GM12878 (cell line): ENCODE results near the gene RB1. TPM values are rescaled to one million over a fixed set of nuclear protein-coding genes. Genes with fewer than 3 reads are reported as not detected.

ENCODE experiments used
- ATAC-seq: fragments of 200-7000 bp; cut with Tn5 transposase; 3 replicates; pipeline ENCODE4 v1.9.1; 2020; ENCODE audit warnings: mild to moderate bottlenecking, moderate library complexity
- BruUV-seq: library from RNA; stranded (reverse); fragments of 400-500 nt; replicated peaks from 2 replicates; lab custom pipeline; 2021; lab: Mats Ljungman, UMichigan
- CTCF ChIA-PET: fragments of 300-600 bp; sonication (Branson Sonifier 250); formaldehyde crosslinking; extraction: SDS; loops from one replicate; lab custom pipeline; 2021; ENCODE audit warnings: inconsistent platforms; lab: Yijun Ruan, JAX
- POLR2A ChIA-PET: fragments of 350-600 bp; formaldehyde crosslinking; extraction: SDS; loops from one replicate; lab custom pipeline; 2021; ENCODE audit warnings: inconsistent platforms; lab: Charles Lee
- RAD21 ChIA-PET: fragments of 300-600 bp; sonication (Branson Sonifier 250); formaldehyde crosslinking; loops from one replicate; lab custom pipeline; 2023; ENCODE audit warnings: antibody characterized with exemption; ENCODE audit not compliant: unreplicated experiment; lab: Charles Lee
- SMC1A ChIA-PET: fragments of 300-600 bp; sonication (Branson Sonifier 250); formaldehyde crosslinking; loops from one replicate; lab custom pipeline; 2023; ENCODE audit not compliant: unreplicated experiment, uncharacterized antibody; lab: Charles Lee
- DNase-seq: peaks from one replicate; pipeline ENCODE4 v3.0.0-alpha.2; 2011; ENCODE audit warnings: low read depth, low spot score
- FAIRE-seq: peaks from 3 replicates; lab custom pipeline; 2011; peaks lifted over from hg19 to GRCh38; lab: Jason Lieb, UNC
- H2AFZ ChIP-seq: 2 replicates; pipeline ENCODE4 v1.6.0; 2011; ENCODE audit warnings: low read depth, low read length, control low read depth; ENCODE audit not compliant: control insufficient read depth
- H3K27ac ChIP-seq: 2 replicates; pipeline ENCODE4 v1.5.1; 2011; ENCODE audit warnings: control low read depth; ENCODE audit not compliant: control insufficient read depth, insufficient read depth
- H3K27me3 ChIP-seq, 2 experiments: replicated peaks in 1 of 2; 2 replicates each; pipeline versions ENCODE4 v1.6.0 to v1.6.1; 2011; ENCODE audit warnings: low read length in 1 of 2; ENCODE audit not compliant: control insufficient read depth in 2 of 2, insufficient read depth in 2 of 2
- H3K36me3 ChIP-seq, 2 experiments: 2 replicates each; pipeline ENCODE4 v1.5.1; 2011; ENCODE audit warnings: low read length in 1 of 2; ENCODE audit not compliant: control insufficient read depth in 2 of 2, insufficient read depth in 2 of 2
- H3K4me1 ChIP-seq: 2 replicates; pipeline ENCODE4 v1.6.1; 2011; ENCODE audit warnings: mild to moderate bottlenecking, low read length, moderate library complexity, mixed read lengths; ENCODE audit not compliant: control insufficient read depth, insufficient read depth
- H3K4me2 ChIP-seq: 2 replicates; pipeline ENCODE4 v1.6.0; 2011; ENCODE audit warnings: control low read depth; ENCODE audit not compliant: control insufficient read depth, insufficient read depth
- H3K4me3 ChIP-seq: fragments of 200-600 bp; sonication (generic); 2 replicates; pipeline ENCODE4 v1.5.1; 2016
- H3K79me2 ChIP-seq: 2 replicates; pipeline ENCODE4 v1.6.0; 2011; ENCODE audit warnings: low read length; ENCODE audit not compliant: control insufficient read depth, insufficient read depth
- H3K9ac ChIP-seq: 2 replicates; pipeline ENCODE4 v1.8.0; 2011; ENCODE audit warnings: low read length, control low read depth, mixed read lengths; ENCODE audit not compliant: control insufficient read depth, insufficient read depth
- H3K9me3 ChIP-seq: replicated peaks from 3 replicates; pipeline ENCODE4 v1.5.1; 2011; ENCODE audit warnings: mild to moderate bottlenecking, low read length; ENCODE audit not compliant: control insufficient read depth, insufficient read depth
- H4K20me1 ChIP-seq: 2 replicates; pipeline ENCODE4 v1.6.0; 2011; ENCODE audit not compliant: control insufficient read depth, insufficient read depth
- BCL3 ChIP-seq: IDR thresholded peaks from 2 replicates; pipeline ENCODE4 v1.6.1; 2011; ENCODE audit warnings: borderline replicate concordance, low read depth, mild to moderate bottlenecking, moderate library complexity, low read length; ENCODE audit not compliant: insufficient read depth, poor library complexity, severe bottlenecking
- CBFB ChIP-seq: IDR thresholded peaks from 2 replicates; pipeline ENCODE4 v1.6.1; 2016; ENCODE audit warnings: antibody characterized with exemption, low read depth
- CTCF ChIP-seq, 3 experiments: IDR thresholded peaks in 2 of 3; conservative IDR thresholded peaks in 1 of 3; 2 replicates each; pipeline ENCODE4 v1.5.1; 2011; ENCODE audit warnings: low read depth in 3 of 3, low read length in 3 of 3, mild to moderate bottlenecking in 3 of 3, control low read depth in 2 of 3, moderate library complexity in 2 of 3, inconsistent platforms in 1 of 3, mixed read lengths in 1 of 3; ENCODE audit not compliant: control insufficient read depth in 2 of 3, insufficient read depth in 1 of 3; ENCODE audit errors: extremely low read depth in 1 of 3
- LARP7 ChIP-seq: fragments of 450-650 bp; IDR thresholded peaks from 2 replicates; pipeline ENCODE4 v1.6.1; 2017; ENCODE audit warnings: mild to moderate bottlenecking
- MTA3 ChIP-seq: IDR thresholded peaks from 2 replicates; pipeline ENCODE4 v1.6.1; 2012; ENCODE audit warnings: low read length, inconsistent platforms, borderline replicate concordance
- MYB ChIP-seq: fragments of 150-350 bp; IDR thresholded peaks from 2 replicates; pipeline ENCODE4 v1.6.1; 2014; ENCODE audit warnings: mild to moderate bottlenecking, low read depth, low read length, borderline replicate concordance
- MYC ChIP-seq: IDR thresholded peaks from 2 replicates; pipeline ENCODE4 v1.6.1; 2011; ENCODE audit warnings: mild to moderate bottlenecking, low read length, moderate library complexity, inconsistent platforms; ENCODE audit not compliant: insufficient read depth, insufficient replicate concordance, insufficient read length, severe bottlenecking
- POLR2AphosphoS2 ChIP-seq: IDR thresholded peaks from 2 replicates; pipeline ENCODE4 v1.6.1; 2011; ENCODE audit warnings: low read depth, mild to moderate bottlenecking, low read length, improper control_type of control experiment, moderate library complexity
- SUPT20H ChIP-seq: IDR thresholded peaks from 2 replicates; pipeline ENCODE4 v1.6.1; 2011; ENCODE audit warnings: low read depth, mild to moderate bottlenecking, low read length, moderate library complexity, borderline replicate concordance; ENCODE audit not compliant: control insufficient read depth
- TCF3 ChIP-seq: IDR thresholded peaks from 2 replicates; pipeline ENCODE4 v1.6.1; 2012; ENCODE audit warnings: low read depth, mild to moderate bottlenecking, low read length, borderline replicate concordance; ENCODE audit not compliant: insufficient read depth
- ZNF274 ChIP-seq: IDR thresholded peaks from one replicate; pipeline ENCODE4 v1.8.0; 2011; ENCODE audit not compliant: insufficient read length, insufficient read depth
- WGBS: methylation state at CpG from one replicate; pipeline ENCODE4 v1.1.6; 2016; ENCODE audit warnings: low lambda C conversion rate; ENCODE audit not compliant: insufficient replicate concordance, insufficient coverage; ENCODE audit errors: missing lambda C conversion rate; 5-methylcytosine and 5-hydroxymethylcytosine counted together
- in situ Hi-C: fragments of 300-500 bp; cut with MboI; formaldehyde crosslinking; loops from 9 replicates; pipeline ENCODE4 v1.14.3; 2018; ENCODE audit warnings: mixed read lengths
- intact Hi-C: fragments of 100-400 bp; cut with micrococcal nuclease; formaldehyde crosslinking; loops from one replicate; pipeline ENCODE4 v1.14.2; 2022; ENCODE audit not compliant: unreplicated experiment
- polyA plus RNA-seq, 11 experiments: library from polyadenylated mRNA; depleted of rRNA in 4 of 11; unstranded in 6 of 11; stranded (reverse) in 5 of 11; fragments of >200 nt; fragmentation: Nextera tagmentation in 4 of 11; fragmentation: Illumina TruSeq in 1 of 11; extraction: Ambion mirVana in 4 of 11; extraction: Trizol in 1 of 11; gene quantifications; 1 replicate in 1 of 11; 2 replicates in 10 of 11; pipeline versions ENCODE4 v1.2.1 to v1.2.3, GENCODE V29; 2011 to 2016; ENCODE audit warnings: inconsistent platforms in 2 of 11, missing spikeins in 2 of 11, low read depth in 1 of 11
- total RNA-seq, 4 experiments: library from RNA; depleted of rRNA in 3 of 4; stranded (reverse); fragments of >200 nt in 3 of 4; fragmentation: Illumina TruSeq in 1 of 4; extraction: Trizol in 1 of 4; gene quantifications; 2 replicates each; pipeline versions ENCODE4 v1.2.1 to v1.2.3, GENCODE V29; 2013 to 2021
- TF ChIP-seq, protein P1 (sequence below): fragments of 450-650 bp; formaldehyde crosslinking; IDR thresholded peaks from 2 replicates; pipeline ENCODE4 v1.4.0; 2022; ENCODE audit warnings: mild to moderate bottlenecking, moderate library complexity

RB1 gene
- total and polyA plus RNA-seq, 10 of the 15 experiments (the other 5 are each of a cell fraction or from before 2014, with no cell fraction given) = 2.8 to 45.0 (median 8.3) TPM

DNA sequence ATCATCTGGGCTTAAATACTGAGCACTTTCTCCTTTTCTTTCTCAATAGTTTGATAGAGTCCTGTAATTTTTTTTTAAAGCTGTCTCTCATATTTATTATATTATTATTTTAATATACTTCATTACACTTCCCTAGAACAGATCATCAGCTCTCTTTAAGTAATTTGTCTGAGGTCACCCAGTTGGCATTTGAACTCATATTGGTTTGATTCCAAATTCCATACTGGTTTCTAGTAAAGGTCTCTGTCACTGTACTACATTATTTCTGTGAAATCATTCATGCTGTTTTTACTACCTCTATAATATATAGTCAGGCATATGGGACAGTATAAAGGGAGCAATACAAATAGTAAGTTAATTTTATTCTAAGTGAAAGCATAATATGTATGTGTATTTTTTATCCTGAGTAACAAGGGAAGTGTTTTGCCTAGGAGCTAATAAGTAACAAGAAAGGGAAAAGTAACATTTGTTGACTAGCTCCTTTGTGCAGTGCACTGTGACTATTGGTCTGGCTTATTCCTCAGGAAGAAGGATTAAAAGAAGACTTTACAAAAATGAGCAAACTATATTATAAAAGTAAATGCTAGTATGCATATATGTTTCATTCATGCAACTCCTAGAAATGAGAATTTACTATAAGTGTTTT, 95.0 kb downstream of the RB1 start (continued):
- TF ChIP-seq MYB = no peak
- no peak for TF ChIP-seq LARP7
- TF ChIP-seq ZNF274 = no peak
- TF ChIP-seq MYC = no peak
- TF ChIP-seq SUPT20H = no peak
- TF ChIP-seq BCL3 = no peak
- no peak for TF ChIP-seq POLR2AphosphoS2
- no peak for TF ChIP-seq CBFB

DNA sequence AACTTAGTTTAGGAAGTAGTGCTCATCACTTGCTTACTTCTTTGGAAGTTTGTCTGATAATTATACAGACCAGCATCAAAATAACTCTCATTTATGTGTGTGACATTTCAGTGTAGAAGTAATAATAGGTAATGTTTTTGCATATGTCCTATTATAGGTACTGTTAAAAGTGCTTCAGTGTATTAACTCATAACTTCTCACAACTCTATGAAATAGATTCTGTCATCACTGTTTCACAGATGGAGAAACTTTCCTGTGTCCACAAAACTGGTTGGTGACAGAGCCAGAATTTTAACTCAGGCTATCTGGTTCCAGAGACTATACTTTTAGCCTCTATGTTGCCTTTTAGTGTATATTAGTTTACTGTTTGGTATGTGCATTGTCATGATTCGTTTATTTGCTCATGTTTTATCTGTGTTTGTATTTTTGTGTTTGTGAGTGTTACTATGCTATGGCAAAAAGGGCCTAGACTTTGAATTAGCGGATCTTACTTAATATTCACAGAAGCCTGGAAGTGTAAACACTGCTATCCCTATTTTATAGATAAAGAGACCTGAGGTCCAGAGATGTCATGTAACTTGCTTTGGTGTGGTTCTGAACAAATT, 96.6 kb downstream of the RB1 start:
- in situ Hi-C loops = no loop called here
- Histone ChIP-seq H3K4me3 (no peak overlapping the region), H3K27me3 (no peaks in the 10 kb centered on the region), H3K27ac (no peak overlapping the region), H3K9me3 (no peaks in the 10 kb centered on the region), H2AFZ (no peak overlapping the region), H3K4me1 (peaks cover 25% of the 10 kb centered on the region; the same call in 1 of the 2 replicates), H3K36me3 (no peaks in the 10 kb centered on the region; a peak in 1 of 4 replicates), H3K79me2 (no peaks in the 10 kb centered on the region), H3K9ac (no peak overlapping the region), H4K20me1 (no peaks in the 10 kb centered on the region), H3K4me2 (no peak overlapping the region)
- peak; percentile 35 for FAIRE-seq
- ChIA-PET RAD21 (interaction anchor here (1.3 to 3.9 kb wide), 3 partner anchors 87 to 181 kb away, joined by 3 to 70 read pairs (median 25); no protein-coding TSS in a partner anchor), CTCF (interaction anchor here (1.1 to 3.4 kb wide), 4 partner anchors 11 to 182 kb away, joined by 3 to 52 read pairs (median 6); no protein-coding TSS in a partner anchor), POLR2A (no interaction called here), SMC1A (interaction anchor here (1.0 to 3.4 kb wide), 3 partner anchors 65 to 179 kb away, joined by 4 to 47 read pairs (median 23); no protein-coding TSS in a partner anchor)
- intact Hi-C loops = no loop called here
- no TSS peak for BruUV-seq
- 98% methylated on average over 2 of the region's 2 CpGs for WGBS
- ATAC-seq = no peak
- no peak for DNase-seq
- no peak for TF ChIP-seq CTCF (IDR thresholded peaks at IDR 0.05 in 2 of 3, conservative IDR thresholded peaks at IDR 0.05 in 1 of 3; ENCODE audit: control insufficient read depth in 2 of 3, extremely low read depth in 1 of 3, insufficient read depth in 1 of 3, low read depth in 3 of 3, low read length in 3 of 3)
- TF ChIP-seq, protein P1, sequence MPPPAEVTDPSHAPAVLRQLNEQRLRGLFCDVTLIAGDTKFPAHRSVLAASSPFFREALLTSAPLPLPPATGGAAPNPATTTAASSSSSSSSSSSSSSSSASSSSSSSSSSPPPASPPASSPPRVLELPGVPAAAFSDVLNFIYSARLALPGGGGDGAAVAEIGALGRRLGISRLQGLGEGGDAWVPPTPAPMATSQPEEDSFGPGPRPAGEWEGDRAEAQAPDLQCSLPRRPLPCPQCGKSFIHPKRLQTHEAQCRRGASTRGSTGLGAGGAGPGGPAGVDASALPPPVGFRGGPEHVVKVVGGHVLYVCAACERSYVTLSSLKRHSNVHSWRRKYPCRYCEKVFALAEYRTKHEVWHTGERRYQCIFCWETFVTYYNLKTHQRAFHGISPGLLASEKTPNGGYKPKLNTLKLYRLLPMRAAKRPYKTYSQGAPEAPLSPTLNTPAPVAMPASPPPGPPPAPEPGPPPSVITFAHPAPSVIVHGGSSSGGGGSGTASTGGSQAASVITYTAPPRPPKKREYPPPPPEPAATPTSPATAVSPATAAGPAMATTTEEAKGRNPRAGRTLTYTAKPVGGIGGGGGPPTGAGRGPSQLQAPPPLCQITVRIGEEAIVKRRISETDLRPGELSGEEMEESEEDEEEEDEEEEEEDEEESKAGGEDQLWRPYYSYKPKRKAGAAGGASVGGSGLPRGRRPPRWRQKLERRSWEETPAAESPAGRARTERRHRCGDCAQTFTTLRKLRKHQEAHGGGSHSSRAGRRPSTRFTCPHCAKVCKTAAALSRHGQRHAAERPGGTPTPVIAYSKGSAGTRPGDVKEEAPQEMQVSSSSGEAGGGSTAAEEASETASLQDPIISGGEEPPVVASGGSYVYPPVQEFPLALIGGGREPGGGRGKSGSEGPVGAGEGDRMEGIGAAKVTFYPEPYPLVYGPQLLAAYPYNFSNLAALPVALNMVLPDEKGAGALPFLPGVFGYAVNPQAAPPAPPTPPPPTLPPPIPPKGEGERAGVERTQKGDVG (CRISPR knock-in tag) = no peak
- TF ChIP-seq MTA3 = no peak
- TF ChIP-seq TCF3 = no peak
